ENCODE measurements around the gene SLC52A3. TPM values are rescaled to one million over a fixed set of nuclear protein-coding genes. Genes with fewer than 3 reads are reported as not detected.

Gene SLC52A3
- polyA plus RNA-seq, 1 donor from 2014 or later: not detected

GRCh38 chr20:779771-780170 lies 11.5 kb upstream of the SLC52A3 start:
- Histone ChIP-seq H3K9me2 (ENCODE audit: insufficient read depth, low read length) (no peaks in the 10 kb centered on the region), H3K79me2 (replicated peaks; ENCODE audit: insufficient read depth, low read length) (no peaks in the 10 kb centered on the region), H3K27me3 (ENCODE audit: insufficient read depth, low read depth, low read length) (no peaks in the 10 kb centered on the region), H3K9me3 (ENCODE audit: low read length) (no peaks in the 10 kb centered on the region), H3F3A (ENCODE audit: insufficient read depth, low read length, poor library complexity, severe bottlenecking) (no peaks in the 10 kb centered on the region), H3K27ac (ENCODE audit: low read length) (no peak overlapping the region), H2AFZ (ENCODE audit: low read depth, low read length) (no peak overlapping the region), H3K36me3 (ENCODE audit: insufficient read depth, low read length) (no peaks in the 10 kb centered on the region), H3K4me3 (ENCODE audit: low read length) (no peak overlapping the region), H4K20me1 (ENCODE audit: insufficient read depth) (no peaks in the 10 kb centered on the region), H3K4me2 (ENCODE audit: low read length) (no peak overlapping the region), H3K9ac (ENCODE audit: low read length) (no peak overlapping the region)
- TF ChIP-seq SMC3 (conservative IDR thresholded peaks at IDR 0.05; ENCODE audit: poor library complexity) (no peak), TAF1 (IDR thresholded peaks at IDR 0.05; ENCODE audit: low read depth) (no peak), REST (IDR thresholded peaks at IDR 0.05; ENCODE audit: borderline replicate concordance) (no peak), POLR2AphosphoS5 (IDR thresholded peaks at IDR 0.05) (no peak), EZH2 (IDR thresholded peaks at IDR 0.05; ENCODE audit: borderline replicate concordance, insufficient read depth, low read length, poor library complexity, severe bottlenecking) (no peak)

GRCh38 chr20:776165-776564 lies 7.9 kb upstream of the SLC52A3 start:
- Histone ChIP-seq H3K4me2 (ENCODE audit: low read length) (no peak overlapping the region), H3K27me3 (ENCODE audit: insufficient read depth, low read depth, low read length) (no peaks in the 10 kb centered on the region), H4K20me1 (ENCODE audit: insufficient read depth) (no peaks in the 10 kb centered on the region), H2AFZ (ENCODE audit: low read depth, low read length) (no peak overlapping the region), H3K27ac (ENCODE audit: low read length) (no peak overlapping the region), H3K9ac (ENCODE audit: low read length) (no peak overlapping the region), H3K4me3 (ENCODE audit: low read length) (no peak overlapping the region), H3K79me2 (replicated peaks; ENCODE audit: insufficient read depth, low read length) (no peaks in the 10 kb centered on the region), H3F3A (ENCODE audit: insufficient read depth, low read length, poor library complexity, severe bottlenecking) (no peaks in the 10 kb centered on the region), H3K9me3 (ENCODE audit: low read length) (no peaks in the 10 kb centered on the region), H3K9me2 (ENCODE audit: insufficient read depth, low read length) (no peaks in the 10 kb centered on the region), H3K36me3 (ENCODE audit: insufficient read depth, low read length) (no peaks in the 10 kb centered on the region)
- TF ChIP-seq SMC3 (conservative IDR thresholded peaks at IDR 0.05; ENCODE audit: poor library complexity) (no peak), TAF1 (IDR thresholded peaks at IDR 0.05; ENCODE audit: low read depth) (no peak), REST (IDR thresholded peaks at IDR 0.05; ENCODE audit: borderline replicate concordance) (no peak), EZH2 (IDR thresholded peaks at IDR 0.05; ENCODE audit: borderline replicate concordance, insufficient read depth, low read length, poor library complexity, severe bottlenecking) (no peak), EP300 (conservative IDR thresholded peaks at IDR 0.05; ENCODE audit: poor library complexity, severe bottlenecking) (no peak), POLR2AphosphoS5 (IDR thresholded peaks at IDR 0.05) (no peak), MXI1 (conservative IDR thresholded peaks at IDR 0.05; ENCODE audit: poor library complexity, severe bottlenecking) (no peak), CTCF (IDR thresholded peaks at IDR 0.05; ENCODE audit: poor library complexity, severe bottlenecking) (no peak)
